ENCODE results near the gene SLC51B.
"Not testable (repeated sequence)": the region's sequence is repeated elsewhere in the genome, so short reads cannot be mapped to it uniquely, and the experiment has no call there.

SLC51B gene

DNA sequence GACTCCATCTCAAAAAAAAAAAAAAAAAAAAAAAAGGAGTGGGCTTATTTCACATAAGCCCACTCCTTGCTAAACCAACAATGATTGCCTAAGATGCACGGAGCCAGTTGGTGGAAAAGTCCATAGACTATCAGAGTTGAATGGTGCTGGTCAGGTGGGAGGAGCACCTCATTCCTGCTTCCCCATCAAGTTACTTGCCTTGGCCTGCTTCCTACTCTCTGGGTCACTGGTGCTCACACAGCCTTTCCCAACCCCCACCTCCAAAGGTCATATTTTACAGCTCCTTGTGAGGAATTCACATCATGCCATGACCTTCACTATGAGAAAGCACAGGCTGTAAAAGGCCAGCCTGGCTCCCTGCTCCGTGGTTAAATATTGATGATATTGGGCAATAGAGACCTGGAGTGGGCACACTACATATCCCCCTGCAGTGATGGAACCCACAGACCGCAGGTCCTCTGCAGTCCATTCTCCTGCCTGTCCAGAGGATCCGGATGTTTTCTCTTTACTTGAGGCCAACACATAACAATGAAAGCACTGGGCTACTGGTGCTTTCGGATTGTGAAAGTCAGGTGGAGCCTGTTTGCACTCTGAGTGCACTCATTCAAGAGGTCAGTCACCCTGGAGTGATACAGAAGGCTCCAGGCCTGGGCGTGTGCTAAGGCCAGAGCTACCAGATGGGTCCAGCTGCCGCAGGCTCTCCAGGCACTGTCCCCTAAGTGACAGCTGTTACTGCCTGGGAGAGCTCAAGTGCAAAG, at the start of gene SLC51B:
TSS of gene SLC51B (plus strand) at position 664 of the 758 bp plus-strand sequence. CDS start 4,618 bp downstream, outside the sequence.
- DNase-seq: peak in 1 of 3 donors; percentile 15

DNA sequence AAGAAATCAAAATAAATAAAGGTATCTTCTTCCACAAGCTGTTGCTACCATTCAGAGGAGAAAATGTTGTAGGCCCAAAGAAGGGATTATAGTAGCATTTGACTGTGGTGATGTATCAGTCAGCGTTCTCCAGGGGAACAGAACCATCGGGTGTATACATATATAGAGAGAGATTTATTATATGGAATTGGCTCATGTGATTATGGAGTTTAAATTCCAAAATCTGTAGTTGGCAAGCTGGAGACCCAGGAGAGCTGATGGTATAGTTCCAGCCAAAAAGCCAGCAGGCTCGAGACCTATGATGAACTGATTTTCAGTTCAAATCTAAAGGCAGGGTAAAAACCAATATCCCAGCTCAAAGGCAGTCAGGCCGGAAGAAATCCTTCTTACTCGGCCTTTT, 48.1 kb upstream of the SLC51B start:
- DNase-seq: no peak

DNA sequence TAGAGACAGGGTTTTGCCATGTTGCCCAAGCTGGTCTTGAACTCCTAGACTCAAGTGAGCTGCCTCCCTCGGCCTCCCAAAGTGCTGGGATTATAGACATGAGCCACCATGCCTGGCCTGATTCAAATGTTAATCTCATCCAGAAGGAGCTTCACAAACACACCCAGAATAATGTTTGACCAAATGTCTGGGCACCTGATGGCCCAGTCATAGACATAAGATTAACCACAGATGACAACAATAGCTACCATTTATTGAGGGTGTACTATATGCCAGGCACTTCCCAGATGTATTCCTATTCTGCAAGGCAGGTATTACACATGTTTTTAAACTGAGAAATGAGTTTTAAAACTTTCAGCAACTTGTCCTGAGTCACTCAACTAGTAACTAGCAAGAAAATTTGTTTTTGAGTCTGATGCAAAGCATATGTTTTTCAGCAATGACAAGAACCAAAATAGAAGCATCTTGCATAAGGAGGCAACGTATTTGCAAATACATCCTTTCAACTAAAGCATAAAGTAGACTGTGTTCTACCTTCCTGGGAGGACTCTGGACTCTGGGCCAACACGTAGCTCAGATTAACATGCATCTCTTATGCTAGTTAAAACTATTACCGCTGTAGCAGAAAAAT, 47.3 kb upstream of the SLC51B start:
- no peak for DNase-seq

DNA sequence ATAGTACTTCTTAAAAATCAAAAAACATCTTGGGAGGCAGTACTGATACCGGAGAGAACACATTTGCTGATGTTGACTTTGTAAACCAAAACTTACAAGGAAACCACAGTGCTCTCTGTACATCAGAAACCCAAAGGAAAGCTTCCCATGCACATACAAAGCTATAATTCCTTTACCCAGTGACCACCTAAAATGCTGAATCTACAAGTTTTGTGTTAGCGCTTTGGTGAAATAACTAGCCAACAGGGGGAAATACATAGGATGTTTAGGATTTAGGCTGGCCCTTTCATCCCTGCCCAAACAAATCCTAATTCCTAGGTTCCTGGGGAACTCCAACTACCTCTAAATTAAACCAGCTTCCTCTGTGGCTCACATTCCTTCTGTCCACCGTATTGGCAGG, 40.2 kb upstream of the SLC51B start:
- no peak for DNase-seq

DNA sequence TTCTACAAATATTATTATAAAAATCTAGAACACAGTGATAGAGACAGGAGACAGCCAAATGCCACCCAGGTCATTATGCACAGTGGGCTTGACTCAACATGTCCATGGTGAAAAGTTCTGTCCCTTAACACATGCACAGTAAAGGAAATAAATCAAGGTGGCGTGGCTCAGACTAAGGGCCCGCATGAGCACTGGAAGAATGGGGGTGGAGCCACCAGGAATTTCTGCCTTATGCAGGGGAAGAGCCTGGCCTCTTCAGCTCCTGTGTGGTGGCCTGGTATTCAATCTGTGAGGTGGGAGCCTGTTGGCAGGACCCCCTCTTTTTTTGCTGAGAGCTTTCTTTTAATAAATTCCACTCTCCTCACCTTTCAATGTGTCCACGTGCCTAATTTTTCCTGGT, 38.3 kb upstream of the SLC51B start:
- no peak for DNase-seq

DNA sequence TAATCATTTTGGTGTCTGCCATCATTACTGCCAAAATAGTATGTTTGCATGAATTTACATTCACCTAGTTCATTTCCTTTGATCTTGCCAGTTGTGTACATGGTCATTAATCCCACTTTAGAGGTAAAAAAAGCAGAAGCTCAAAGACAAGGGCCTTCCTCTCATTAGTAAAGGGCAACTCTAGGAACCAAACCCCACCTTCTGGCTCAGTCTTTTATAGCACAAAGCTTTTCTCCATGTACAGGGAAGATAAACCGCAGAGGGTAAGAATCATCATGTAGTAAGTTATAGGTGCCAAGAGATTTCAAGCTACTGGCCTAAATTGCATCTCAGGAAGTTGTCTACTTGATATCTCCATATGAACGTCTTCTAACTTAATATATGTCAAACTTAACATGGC, 36.2 kb upstream of the SLC51B start:
- DNase-seq: peak; percentile 30 to 47 (median 46)

DNA sequence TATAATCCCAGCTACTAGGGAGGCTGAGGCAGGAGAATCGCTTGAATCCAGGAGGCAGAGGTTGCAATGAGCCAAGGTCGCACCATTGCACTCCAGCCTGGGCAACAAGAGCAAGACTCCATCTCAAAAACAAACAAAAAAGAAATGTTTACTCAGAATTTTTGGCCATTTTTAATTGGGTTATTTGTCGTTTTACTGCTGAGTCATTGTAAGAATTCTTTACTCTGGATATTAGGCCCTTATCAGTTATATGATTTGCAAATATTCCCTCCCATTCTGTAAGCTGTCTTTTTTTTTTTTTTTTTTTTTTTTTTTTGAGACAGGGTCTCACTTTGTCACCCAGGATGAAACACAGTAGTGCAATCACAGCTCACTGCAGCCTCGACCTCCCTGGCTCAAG, 34.0 kb upstream of the SLC51B start:
- not testable (repeated sequence) for DNase-seq

DNA sequence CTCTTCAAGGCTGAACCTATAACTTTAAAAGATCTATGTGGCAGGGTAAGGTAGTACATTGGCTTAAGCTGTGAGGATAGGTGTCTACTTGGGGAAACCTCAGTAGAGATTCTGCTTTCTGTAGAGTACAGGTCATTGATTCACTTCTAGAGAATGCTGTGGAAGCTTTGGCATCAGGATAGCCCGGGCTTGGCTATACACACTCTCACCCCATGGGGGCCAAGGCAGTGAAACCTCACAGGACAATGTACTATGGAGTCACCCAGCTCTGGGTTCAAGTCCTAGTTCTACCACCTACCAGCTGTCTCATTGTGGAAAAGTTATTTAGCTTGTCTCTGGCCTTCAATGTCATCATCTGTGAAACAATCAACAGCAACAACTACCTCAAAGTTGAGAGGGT, 24.8 kb upstream of the SLC51B start:
- no peak for DNase-seq

DNA sequence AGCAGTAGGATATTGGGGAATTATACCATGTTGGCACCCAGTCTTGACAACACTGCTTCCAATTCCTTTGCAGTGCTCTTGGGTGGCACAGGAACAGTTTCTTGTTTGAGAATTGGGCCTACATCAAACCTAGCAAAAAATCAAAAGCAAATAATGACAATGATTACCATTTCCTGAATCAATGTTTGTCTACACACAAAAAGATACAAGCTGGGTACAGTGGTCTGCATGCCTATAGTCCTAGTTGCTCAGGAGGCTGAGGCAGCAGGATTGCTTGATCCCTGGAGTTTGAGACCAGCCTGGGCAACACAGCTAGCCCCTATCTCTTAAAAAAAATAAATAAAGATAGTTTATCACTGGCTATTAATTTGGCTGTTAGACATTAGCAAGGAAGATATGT, 23.7 kb upstream of the SLC51B start:
- DNase-seq: no peak

DNA sequence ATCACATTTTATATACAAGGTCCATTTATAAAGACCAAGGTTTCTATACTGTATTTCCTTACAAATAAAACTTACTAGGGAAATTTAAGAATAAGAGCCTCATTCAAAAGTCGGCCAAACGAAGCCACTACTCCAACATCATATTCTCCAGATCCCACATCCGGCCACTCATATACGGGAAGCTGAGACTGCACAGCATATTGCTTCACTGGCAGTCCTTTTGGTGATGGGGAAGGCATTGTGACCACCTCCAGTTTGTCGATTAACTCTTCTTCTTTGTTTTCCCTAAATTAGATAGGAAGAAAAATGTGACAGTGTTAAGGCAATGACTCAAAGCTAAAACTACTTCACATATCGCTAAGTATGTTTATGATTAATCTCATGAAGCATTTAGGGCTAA, 18.4 kb upstream of the SLC51B start:
- no peak for DNase-seq

DNA sequence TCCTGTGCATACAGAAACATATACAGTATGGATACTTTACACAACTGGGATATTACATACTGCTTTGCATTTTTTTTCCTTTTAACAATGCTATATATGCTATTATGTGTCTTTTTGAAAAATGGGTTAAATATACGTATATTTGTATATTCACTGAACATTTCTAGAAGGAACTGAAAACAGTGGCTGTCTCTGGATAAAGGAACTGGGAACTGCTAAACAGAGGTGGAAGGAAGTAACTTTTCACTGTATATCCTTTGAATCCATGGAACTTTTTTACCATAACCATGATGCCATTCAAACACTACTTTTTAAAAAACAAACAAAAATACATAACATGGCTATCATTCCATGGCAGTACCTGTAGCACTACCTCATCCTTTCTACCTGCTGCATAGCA, 17.6 kb upstream of the SLC51B start:
- peak in 2 of 3 donors; percentile 33 to 35 for DNase-seq

DNA sequence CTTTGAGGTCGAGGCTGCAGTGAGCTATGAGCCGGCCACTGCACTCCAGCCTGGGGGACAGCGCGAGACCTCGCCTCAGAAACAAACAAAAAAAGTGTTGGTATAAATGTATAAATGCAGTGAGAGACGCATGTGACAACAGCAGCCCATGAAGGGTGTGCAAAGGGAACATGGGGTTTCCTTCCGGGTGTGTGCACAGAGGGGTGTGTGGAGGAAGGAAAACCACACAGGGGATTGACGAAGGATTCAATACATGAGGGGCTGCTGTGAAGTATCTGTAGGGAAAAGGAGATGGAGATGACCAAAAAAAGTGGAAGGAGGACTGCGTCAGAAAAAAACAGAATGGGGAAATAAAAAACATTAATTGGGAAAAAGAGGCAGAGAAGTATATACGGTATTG, 16.8 kb upstream of the SLC51B start:
- DNase-seq: peak in 1 of 3 donors; percentile 8

DNA sequence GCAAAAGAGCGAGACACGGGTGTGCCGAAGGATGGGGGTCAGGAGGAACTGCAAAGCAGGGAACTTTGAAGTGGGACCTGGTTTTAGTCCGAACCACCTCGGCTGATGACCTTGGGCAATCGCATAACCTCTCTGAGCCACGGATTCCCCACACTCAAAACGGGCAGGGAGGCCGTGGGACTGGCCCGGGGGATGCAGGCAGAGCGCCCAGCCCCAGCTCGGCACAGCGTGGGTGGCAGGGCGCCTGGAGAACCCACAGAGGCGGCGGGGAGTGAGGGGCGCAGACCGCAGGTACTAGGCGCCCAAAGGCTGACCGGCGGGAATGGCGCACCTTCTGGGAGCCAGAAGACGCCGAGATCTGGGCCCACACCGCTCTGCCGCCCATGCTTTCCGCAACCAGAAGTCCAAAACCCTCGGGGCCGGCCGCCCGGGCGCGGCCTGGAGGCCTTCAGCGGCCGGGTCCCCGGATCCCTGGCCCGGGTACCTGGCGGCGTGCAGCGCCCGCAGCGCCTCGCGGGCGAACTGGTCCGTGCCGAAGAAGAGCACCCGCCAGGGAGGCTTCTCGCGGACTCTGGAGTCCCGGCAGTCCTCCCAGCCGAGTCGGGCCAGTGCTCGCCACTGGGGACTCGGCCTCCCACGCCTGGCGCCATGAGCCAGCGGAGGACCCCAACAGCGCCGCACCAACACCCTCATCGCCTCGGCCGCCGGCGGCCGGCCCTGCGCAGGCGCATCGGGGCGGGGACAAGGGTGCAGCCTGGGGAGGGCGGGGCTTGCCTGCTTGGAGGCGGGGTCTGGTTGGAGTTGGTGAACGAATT, 16.1 kb upstream of the SLC51B start, which contains the start of gene MTFMT:
TSS of gene MTFMT (minus strand) at position 719 of the 815 bp plus-strand sequence. CDS start at position 693, 26 bp downstream.
- peak; percentile 89 to 96 (median 94) for DNase-seq

DNA sequence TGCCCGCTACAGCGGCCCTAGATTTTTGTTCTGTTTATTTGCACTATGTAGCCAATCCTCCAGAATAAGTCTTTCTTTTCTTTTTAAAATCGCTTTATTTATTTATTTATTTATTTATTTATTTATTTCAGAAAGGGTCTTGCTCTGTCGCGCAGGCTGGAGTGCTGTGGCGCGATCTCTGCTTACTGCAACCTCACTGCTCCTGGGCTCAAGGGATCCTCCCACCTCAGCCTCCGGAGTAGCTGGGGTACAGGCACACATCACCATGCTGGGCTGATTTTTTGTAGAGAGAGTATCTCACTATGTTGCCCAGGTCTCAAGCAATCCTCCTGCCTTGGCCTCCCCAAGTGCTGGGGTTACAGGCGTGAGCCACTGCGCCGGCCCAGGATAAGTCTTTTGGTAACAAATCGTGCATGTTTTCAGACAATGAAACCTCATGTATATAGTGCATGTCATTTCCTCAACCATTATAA, 15.4 kb upstream of the SLC51B start:
- DNase-seq: no peak

DNA sequence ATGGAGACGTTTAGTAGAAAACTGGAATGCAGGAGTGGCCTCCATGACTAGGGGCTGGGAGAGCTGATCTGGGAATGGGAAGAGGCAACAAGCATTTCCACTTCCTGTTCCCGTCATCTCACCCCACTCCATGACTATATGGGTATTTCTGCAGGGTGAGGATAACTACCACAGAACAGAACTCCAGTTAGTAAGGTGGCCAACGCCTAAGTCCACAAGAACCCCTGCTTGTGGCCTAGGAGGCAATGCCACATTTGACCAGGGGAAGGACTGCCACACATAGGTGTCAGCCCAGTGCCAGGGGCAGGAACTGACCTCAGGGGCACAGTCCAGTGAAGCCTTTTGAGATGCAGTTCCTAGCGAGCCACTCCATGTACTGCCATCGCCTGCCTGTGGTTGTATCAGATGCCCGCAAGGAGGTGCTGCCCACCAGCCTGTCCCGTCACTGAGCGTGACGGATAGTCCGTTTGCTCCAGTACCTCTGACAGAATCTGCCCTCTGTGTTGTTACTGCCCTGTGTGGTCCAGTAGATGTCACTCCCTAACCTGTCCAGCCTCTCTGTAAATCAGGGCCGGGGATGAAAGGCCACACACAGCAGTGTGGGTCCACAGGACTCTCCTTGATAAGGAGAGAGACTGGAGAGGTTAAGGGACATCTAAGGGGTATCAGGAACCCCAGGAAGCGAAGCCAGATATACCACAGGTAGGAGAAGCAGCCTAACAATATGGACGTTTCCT, 12.2 kb upstream of the SLC51B start:
- DNase-seq: peak; percentile 72 to 80 (median 74)

DNA sequence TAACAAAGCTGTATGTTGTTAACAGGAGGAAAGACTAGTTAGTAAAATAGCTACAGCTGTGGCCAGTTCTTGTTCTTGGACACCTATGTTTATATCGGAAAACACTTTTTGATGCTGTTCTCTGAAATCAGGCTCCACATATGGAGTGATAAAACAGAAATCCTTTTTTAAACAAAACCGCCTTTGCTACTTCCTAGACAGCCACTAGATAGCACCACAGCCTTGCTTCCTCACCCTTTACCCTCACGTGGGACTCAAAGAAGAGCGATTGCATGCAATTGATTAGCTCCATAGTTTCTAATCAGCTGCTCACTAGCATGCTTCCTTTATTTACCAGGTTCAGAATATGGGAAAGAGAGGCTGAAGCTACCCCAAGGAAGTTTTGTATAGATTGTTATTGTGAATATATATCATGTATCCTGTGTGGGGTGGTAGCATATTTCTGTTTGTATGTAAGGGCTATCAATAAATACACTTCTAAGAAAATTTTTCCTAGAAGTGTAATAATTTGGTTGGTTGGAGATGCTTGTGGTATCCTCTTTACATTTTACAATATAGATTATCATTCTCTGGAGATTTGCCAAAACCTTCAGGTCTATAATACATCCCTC, 11.4 kb upstream of the SLC51B start:
- DNase-seq: peak; percentile 60 to 65 (median 63)

DNA sequence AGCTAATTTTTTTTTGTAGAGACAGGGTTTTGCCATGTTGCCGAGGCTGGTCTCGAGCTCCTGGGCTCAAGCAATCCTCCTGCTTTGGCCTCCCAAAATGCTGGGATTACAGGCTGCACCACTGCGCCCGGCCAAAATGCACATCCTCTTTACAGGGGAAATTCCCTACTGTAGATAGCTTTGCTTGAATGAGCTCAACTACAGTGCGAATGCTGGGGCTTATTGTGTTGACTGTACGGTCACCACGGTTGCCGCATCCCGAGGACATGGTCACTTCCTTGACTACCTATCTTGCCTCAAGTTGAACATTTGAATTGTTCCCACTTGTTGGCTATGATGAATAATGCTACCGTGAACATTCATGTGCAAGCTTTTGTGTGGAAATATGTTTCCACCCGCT, 10.5 kb upstream of the SLC51B start:
- DNase-seq: no peak

DNA sequence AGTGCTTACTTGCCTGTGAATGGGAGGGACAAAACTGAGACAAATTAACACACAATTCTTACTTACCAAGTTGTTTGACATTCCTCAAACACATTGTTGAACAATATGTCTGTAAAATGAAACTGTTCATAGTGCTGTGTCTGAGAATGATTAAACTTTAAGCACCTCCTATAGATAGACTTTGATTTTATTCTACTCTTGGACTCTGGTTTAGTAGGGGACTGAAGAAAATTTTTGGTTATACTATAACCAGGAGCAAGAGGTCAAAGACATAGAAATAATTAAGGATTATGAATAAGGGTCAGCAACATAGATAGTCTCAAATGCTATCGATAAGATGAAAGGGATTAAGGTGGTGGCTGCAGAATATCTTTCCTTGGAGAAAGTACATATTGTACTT, 7.9 kb upstream of the SLC51B start:
- no peak for DNase-seq

DNA sequence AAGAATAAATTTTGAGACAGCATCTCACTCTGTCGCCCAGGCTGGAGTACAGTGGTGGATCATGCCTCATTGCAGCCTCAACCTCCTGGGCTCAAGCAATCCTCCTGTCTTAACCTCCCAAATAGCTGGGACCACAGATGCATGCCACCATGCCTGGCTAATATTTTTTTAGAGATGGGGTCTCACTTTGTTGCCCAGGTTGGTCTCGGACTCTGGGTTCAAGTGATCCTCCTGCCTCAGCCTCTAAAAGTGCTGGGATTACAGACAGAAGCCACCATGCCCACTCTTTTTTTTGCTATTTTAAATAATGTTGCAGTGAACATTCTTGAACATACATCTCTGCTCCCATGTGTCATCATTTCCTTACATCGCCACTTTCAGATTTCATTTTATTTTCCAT, 6.8 kb upstream of the SLC51B start:
- DNase-seq: no peak

DNA sequence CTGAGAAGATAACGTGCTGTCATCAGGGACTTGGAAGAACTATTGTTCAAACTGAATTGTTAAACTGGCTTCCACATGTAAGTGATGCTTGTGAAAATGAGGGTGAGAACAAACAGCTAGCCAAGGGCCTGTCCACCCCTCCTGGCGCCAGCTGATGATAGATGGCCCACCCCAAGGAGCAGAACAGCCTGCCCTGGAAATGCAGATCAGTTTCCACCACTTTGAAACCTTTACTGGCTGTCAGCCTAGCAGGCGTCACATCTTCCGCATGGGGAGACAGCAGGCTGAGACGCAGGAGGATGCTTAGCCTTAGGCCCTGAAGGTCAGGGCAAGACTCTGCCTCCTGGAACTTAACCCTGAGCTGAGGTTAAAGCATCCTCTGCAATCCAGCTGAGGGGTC, 6.4 kb upstream of the SLC51B start:
- no peak for DNase-seq

DNA sequence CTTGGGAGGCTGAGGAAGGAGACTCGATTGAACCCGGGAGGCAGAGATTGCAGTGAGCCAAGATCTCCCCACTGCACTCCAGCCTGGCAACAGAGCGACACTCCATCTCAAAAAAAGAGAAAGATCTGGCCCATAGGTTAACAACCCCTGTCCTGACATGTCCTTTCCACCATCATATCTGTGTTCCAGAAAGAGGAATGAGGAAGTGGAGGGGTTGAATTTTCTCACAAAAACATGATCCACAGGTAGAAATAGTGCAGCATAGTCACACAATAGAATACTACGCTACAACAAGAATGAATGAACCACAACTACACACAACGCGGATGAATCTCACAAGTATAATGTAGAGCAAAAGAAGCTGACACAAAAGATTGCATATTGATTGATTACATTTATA, 4.7 kb upstream of the SLC51B start:
- DNase-seq: no peak

DNA sequence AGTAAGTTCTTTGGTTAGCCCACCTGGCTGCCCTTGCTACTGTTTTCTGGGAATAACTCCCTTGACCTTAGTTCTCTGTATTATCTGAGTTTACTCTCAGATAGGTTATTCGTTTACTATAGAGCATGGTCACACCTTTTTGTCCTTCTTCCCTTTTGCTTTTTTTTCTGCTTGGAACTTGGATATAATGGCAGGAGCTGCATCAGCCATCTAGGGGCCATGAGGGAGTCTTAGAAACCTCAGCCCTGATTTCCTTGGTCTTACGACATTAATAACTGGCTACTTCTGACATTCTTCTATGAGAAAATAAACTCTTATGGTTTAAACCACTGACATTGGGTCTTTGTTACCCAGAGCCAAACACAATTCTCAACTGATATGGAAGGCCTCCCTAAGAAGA, 3.4 kb upstream of the SLC51B start:
- no peak for DNase-seq
